ENCODE data around the gene CCDC174. TPM values are rescaled to one million over a fixed set of nuclear protein-coding genes. Genes with fewer than 3 reads are reported as not detected.

Gene CCDC174
- total and polyA plus RNA-seq, 11 donors: 8.7 to 16.1 (median 11.7) TPM

DNA sequence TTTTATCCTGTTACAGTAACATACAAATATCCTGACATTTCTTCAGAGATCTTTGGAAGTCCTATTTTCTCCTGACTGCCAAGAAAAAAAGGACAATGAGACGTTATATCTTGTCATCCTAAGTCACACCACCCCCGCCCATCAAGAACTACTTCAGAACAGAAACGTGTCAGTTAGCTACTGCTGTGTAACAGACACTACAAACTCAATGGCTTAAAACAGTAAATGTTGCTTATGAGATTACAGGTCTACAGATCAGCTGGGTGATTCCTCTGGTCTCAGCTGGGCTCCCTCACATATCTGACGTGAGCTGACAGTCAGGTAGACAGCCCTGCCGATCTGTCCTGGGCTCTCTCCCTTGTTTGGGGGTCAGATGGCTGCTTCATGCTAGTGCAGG, 20.5 kb upstream of the CCDC174 start:
- Histone ChIP-seq H3K4me1 (no peaks in the 10 kb centered on the region), H3K4me3 (no peak overlapping the region), H3K9me3 (peaks cover 0 to 9% (median 0%) of the 10 kb centered on the region in 12 donors), H3K27ac (no peak overlapping the region), H3K27me3 (peaks cover 0 to 4% (median 0%) of the 10 kb centered on the region in 9 donors), H3K36me3 (no peaks in the 10 kb centered on the region)
- ATAC-seq (no peak), DNase-seq (no peak)
- 74 to 86% (median 81%) methylated on average over 5 of the region's 5 CpGs for WGBS, 4 donors
- intact Hi-C loops (cut with DNase I): loop anchor here in 1 of 10 donors (10.0 kb wide), 1 partner anchor 126 kb away; no protein-coding TSS in a partner anchor
- no peak for TF ChIP-seq POLR2A (IDR thresholded peaks at IDR 0.05)
- TF ChIP-seq, protein P1, sequence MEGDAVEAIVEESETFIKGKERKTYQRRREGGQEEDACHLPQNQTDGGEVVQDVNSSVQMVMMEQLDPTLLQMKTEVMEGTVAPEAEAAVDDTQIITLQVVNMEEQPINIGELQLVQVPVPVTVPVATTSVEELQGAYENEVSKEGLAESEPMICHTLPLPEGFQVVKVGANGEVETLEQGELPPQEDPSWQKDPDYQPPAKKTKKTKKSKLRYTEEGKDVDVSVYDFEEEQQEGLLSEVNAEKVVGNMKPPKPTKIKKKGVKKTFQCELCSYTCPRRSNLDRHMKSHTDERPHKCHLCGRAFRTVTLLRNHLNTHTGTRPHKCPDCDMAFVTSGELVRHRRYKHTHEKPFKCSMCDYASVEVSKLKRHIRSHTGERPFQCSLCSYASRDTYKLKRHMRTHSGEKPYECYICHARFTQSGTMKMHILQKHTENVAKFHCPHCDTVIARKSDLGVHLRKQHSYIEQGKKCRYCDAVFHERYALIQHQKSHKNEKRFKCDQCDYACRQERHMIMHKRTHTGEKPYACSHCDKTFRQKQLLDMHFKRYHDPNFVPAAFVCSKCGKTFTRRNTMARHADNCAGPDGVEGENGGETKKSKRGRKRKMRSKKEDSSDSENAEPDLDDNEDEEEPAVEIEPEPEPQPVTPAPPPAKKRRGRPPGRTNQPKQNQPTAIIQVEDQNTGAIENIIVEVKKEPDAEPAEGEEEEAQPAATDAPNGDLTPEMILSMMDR (IDR thresholded peaks at IDR 0.05): no peak

GRCh38 chr3:14631687-14632441, 19.7 kb upstream of the CCDC174 start:
- TF ChIP-seq POLR2A (IDR thresholded peaks at IDR 0.05): no peak
- TF ChIP-seq, protein P1 (IDR thresholded peaks at IDR 0.05): no peak
- Histone ChIP-seq H3K4me3 (no peak overlapping the region), H3K4me1 (no peaks in the 10 kb centered on the region), H3K27me3 (peaks cover 0 to 9% (median 3%) of the 10 kb centered on the region in 9 donors), H3K9me3 (peaks cover 0 to 9% (median 0%) of the 10 kb centered on the region in 12 donors), H3K27ac (no peak overlapping the region), H3K36me3 (no peaks in the 10 kb centered on the region)
- 80 to 89% (median 82%) methylated on average over 8 of the region's 8 CpGs for WGBS, 4 donors
- no peak for ATAC-seq
- no peak for DNase-seq
- intact Hi-C loops (cut with DNase I): loop anchor here in 1 of 10 donors (10.0 kb wide), 1 partner anchor 127 kb away; no protein-coding TSS in a partner anchor

DNA sequence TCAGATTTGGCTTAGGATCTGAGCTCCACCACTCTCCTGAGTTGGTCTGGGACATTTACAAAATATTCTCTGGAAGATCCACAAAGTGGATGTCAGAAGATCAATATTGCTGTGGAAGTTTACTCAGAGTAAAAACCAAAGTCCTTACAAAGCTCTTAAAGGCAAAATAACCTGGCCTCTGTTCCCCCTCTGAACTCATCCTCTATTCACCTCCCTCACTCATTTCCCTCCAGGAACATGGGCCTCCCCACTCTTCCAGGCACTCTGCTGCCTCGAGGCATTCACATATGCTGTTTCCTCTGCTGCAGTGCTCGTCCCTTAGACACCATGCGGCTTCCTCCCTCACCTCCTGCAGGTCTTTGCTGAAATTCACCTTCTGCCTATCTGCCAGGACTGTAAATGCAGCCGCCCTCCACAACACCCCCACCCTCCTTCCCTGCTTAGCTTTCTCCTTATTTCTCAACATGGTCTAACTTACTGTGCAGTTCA, 19.1 kb upstream of the CCDC174 start:
- no peaks in the 10 kb centered on the region for H3K36me3 ChIP-seq
- no peak for TF ChIP-seq POLR2A (IDR thresholded peaks at IDR 0.05)
- TF ChIP-seq, protein P1 (IDR thresholded peaks at IDR 0.05): no peak
- H3K27ac ChIP-seq: no peak overlapping the region
- no peak overlapping the region for H3K4me3 ChIP-seq
- no peak for ATAC-seq
- peaks cover 0 to 14% (median 3%) of the 10 kb centered on the region in 9 donors for H3K27me3 ChIP-seq
- H3K4me1 ChIP-seq: no peaks in the 10 kb centered on the region
- 40 to 55% (median 50%) methylated on average over 4 of the region's 4 CpGs for WGBS, 4 donors
- H3K9me3 ChIP-seq: peaks cover 0 to 9% (median 0%) of the 10 kb centered on the region in 12 donors
- no peak for DNase-seq
- intact Hi-C loops (cut with DNase I): loop anchor here in 1 of 10 donors (10.0 kb wide), 1 partner anchor 128 kb away; no protein-coding TSS in a partner anchor

GRCh38 chr3:14633417-14633816, 18.1 kb upstream of the CCDC174 start:
- peaks cover 0 to 14% (median 3%) of the 10 kb centered on the region in 9 donors for H3K27me3 ChIP-seq
- H3K36me3 ChIP-seq: no peaks in the 10 kb centered on the region
- no peak overlapping the region for H3K27ac ChIP-seq
- no peaks in the 10 kb centered on the region for H3K4me1 ChIP-seq
- WGBS, 4 donors: 79 to 87% (median 82%) methylated on average over 6 of the region's 6 CpGs
- DNase-seq (no peak), ATAC-seq (no peak)
- TF ChIP-seq, protein P1 (IDR thresholded peaks at IDR 0.05): no peak
- no peak for TF ChIP-seq POLR2A (IDR thresholded peaks at IDR 0.05)
- peaks cover 0 to 4% (median 0%) of the 10 kb centered on the region in 12 donors for H3K9me3 ChIP-seq
- intact Hi-C loops (cut with DNase I): loop anchor here in 1 of 10 donors (10.0 kb wide), 1 partner anchor 129 kb away; no protein-coding TSS in a partner anchor
- H3K4me3 ChIP-seq: no peak overlapping the region

Measured in heart left ventricle (tissue), 16 donors.